ENCODE measurements around the gene IL6R.

The IL6R gene

DNA sequence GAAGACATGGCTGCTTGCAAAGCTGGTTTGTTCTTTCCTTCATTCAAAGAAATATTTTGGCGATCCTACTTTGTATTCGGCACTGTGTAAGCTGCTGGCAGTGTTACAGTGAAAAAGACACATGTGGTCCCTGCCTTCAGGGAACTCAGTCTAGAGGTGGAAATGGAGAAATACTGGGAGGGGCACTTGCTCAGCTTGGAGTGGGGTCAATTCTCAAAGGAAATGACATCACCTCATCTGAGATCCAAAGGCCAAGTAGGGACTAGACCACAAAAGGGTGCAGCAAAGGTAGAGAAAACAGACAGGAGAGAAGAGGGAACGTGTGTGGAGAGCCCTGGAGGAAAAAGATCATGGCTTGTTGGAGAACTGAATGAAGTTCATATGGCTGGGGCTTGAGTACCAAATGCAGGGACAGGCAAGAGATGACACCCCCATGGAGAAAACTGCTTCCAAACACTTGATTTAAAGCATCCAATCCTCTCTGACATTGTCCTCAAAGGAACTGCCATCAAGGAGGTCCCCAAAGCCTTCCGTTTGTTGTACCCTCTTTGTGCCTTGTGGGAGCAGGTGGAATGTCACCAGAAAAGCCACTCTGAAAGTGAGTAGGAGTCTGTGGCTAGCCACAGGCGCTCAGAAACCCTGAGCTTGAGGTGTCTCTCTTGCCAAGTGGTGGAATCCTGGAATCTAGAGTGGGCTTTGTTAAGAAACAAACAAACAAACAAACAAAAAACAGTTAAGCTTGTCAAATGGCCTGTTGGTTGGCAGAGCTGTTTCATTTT, 48.6 kb downstream of the IL6R start:
- DNase-seq = no peak

DNA sequence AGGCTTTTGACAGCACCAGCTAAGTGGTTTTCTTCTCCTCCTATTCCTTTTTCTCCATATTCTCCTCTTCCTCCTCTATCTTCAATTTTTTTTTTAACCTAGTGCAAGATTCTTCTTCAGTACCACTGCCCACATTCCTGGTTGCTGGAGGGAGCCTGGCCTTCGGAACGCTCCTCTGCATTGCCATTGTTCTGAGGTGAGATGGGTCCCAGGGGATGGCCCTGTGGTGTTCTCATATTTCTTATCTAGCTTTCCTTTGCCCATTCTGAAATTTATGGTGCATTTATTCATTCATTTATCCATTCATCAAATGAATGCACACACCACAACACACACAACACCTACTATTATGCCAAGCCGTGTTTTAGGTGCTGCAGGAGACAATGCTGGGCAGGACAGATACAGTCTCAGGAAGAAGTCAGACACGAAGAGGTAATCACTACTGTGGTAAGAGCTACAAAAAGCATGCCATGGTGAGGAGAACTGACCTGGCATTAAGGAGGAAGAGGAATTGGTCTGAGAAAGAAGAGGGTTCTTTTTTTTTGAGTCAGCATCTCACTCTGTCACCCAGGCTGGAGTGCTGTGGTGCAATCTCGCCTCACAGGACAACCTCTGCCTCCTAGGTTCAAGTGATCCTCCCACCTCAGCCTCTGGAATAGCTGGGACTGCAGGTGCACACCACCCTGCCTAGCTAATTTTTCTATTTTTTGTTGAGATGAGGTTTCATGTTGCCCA, 49.4 kb downstream of the IL6R start:
- peak in 1 of 2 experiments; percentile 13 for DNase-seq

DNA sequence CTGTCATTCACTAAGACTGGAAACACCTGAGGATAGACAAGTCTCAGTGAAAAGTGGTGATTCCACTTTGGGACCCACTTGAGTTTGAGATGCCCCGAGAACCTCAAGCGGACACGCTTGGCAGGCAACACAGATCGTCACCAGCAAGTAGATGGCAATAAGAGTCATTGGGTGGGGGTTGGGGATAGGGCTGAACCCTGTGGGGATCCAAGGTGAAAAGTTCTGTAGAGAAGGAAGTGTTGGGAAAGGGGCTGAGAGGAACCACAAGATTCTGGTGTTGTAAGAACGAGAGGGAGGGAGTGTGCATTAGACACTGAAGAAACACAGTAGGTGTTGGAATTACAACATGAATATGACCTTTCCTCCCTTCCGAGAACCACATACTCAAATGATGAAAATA, 51.5 kb downstream of the IL6R start:
- no peak for DNase-seq

DNA sequence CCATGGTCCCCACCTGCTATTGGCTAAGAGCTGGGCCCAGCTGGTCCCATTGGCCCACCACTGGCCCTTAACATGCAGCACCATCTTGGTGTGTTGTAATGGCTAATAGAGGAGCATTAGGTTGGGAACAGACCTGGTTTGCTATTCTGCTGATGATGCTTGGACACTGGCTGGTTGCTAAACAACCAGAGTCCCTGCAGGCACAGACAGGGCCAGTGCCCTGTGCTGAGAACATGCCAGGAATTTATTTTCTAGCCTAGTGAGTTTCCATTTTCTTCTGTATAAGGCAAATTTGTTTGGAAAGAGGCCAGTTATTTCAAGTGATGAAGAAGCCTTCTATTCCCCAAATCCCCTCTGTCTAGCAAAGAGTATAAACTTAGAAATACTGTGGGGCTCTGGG, 53.9 kb downstream of the IL6R start:
- DNase-seq = no peak

DNA sequence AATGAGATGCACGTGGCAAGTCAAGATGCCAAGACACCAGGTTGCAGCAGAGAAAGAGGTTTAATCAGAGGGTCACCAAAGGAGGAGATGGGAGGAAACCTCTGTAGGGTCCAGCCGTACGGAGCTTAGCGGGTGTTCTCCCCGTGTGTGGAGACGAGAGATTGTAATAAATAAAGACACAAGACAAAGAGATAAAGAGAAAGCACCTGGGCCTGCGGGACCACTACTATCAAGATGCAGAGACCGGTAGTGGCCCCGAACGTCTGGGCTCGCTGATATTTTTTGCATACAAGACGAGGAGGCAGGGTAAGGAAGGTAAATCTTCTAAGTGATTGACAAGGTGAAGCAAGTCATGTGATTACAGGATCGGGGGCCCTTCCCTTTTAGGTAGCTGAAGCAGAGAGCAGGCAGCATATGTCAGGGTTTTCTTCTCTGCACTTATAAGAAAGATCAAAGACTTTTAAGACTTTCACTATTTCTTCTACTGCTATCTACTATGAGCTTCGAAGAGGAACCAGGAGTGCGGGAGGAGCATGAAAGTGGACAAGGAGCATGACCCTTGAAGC, 55.6 kb downstream of the IL6R start:
- DNase-seq = no peak

DNA sequence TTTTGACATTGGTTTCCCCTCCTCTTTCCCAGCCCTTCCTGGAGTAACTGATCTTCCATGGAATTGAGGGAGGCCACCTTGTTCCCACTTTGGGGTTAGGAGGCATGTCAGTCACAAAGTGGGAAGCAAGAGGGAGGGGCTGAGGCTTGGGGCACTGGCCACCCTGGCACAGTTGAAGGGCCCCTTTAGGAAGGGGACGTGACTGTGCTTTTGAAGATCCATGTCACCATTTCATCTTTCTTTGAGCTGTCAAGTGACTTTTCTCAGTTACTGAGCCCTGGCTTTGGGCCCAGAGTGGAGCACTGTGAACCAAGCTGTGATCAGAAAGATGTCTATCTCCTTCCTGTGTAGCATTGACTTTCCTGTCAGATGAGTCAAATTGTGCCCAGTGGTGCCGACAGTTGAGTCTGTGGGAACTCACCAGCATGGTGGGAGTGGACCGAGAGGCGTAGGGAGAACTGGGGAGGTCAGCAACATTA, 58.4 kb downstream of the IL6R start:
- no peak for DNase-seq

DNA sequence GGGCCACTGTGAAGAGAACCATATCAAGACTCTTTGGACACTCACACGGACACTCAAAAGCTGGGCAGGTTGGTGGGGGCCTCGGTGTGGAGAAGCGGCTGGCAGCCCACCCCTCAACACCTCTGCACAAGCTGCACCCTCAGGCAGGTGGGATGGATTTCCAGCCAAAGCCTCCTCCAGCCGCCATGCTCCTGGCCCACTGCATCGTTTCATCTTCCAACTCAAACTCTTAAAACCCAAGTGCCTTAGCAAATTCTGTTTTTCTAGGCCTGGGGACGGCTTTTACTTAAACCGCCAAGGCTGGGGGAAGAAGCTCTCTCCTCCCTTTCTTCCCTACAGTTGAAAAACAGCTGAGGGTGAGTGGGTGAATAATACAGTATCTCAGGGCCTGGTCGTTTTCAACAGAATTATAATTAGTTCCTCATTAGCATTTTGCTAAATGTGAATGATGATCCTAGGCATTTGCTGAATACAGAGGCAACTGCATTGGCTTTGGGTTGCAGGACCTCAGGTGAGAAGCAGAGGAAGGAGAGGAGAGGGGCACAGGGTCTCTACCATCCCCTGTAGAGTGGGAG, 60.6 kb downstream of the IL6R start:
- DNase-seq = no peak

DNA sequence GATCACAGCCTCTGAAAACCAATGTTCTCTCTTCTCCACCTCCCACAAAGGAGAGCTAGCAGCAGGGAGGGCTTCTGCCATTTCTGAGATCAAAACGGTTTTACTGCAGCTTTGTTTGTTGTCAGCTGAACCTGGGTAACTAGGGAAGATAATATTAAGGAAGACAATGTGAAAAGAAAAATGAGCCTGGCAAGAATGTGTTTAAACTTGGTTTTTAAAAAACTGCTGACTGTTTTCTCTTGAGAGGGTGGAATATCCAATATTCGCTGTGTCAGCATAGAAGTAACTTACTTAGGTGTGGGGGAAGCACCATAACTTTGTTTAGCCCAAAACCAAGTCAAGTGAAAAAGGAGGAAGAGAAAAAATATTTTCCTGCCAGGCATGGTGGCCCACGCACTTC, 61.1 kb downstream of the IL6R start:
- no peak for DNase-seq

DNA sequence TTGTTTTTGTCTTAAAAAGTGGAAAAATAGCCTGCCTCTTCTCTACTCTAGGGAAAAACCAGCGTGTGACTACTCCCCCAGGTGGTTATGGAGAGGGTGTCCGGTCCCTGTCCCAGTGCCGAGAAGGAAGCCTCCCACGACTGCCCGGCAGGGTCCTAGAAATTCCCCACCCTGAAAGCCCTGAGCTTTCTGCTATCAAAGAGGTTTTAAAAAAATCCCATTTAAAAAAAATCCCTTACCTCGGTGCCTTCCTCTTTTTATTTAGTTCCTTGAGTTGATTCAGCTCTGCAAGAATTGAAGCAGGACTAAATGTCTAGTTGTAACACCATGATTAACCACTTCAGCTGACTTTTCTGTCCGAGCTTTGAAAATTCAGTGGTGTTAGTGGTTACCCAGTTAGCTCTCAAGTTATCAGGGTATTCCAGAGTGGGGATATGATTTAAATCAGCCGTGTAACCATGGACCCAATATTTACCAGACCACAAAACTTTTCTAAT, 61.8 kb downstream of the IL6R start:
- DNase-seq = no peak

DNA sequence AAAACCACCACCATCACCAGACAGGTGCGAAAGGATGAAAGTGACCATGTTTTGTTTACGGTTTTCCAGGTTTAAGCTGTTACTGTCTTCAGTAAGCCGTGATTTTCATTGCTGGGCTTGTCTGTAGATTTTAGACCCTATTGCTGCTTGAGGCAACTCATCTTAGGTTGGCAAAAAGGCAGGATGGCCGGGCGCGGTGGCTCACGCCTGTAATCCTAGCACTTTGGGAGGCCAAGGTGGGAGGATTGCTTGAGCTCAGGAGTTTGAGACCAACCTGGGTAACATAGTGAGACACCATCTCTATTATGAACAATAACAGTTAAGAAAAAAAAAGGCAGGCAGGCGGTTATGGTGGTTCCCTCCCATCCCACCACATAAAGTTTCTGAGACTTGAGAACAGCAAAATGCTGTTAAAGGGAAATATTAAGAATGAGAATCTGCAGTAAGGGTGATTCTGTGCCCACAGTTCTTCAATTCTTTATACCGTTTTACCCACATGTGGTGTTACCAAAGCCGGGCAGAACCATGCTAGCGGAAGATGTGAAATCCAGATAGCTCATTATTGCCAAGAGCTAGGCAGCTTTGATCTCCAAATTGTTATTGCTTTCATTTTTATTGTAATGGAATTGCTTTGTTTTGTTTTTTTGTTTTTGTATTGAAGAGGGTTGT, 62.4 kb downstream of the IL6R start:
- no peak for DNase-seq

DNA sequence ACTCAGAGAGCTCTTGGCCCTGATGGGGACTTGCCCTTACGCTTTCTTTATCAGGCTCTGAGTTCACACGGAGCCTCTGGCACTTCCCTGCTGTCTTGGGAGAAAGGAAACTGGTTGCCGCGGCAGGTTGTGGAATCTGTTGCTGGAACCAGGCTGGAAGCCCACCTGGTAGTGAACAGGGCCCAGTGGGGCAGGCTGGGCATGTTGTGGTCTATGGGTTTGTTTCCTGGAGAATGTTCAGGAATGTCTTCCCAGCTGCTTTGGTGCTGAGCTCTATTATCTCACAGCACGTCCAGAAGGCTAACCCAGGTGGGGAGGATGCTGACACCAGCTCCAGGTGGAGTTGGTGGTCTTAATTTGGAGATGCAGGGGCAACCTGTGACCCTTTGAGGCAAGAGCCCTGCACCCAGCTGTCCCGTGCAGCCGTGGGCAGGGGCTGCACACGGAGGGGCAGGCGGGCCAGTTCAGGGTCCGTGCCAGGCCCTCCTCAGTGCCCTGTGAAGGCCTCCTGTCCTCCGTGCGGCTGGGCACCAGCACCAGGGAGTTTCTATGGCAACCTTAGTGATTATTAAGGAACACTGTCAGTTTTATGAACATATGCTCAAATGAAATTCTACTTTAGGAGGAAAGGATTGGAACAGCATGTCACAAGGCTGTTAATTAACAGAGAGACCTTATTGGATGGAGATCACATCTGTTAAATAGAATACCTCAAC, 63.5 kb downstream of the IL6R start:
- DNase-seq = no peak

DNA sequence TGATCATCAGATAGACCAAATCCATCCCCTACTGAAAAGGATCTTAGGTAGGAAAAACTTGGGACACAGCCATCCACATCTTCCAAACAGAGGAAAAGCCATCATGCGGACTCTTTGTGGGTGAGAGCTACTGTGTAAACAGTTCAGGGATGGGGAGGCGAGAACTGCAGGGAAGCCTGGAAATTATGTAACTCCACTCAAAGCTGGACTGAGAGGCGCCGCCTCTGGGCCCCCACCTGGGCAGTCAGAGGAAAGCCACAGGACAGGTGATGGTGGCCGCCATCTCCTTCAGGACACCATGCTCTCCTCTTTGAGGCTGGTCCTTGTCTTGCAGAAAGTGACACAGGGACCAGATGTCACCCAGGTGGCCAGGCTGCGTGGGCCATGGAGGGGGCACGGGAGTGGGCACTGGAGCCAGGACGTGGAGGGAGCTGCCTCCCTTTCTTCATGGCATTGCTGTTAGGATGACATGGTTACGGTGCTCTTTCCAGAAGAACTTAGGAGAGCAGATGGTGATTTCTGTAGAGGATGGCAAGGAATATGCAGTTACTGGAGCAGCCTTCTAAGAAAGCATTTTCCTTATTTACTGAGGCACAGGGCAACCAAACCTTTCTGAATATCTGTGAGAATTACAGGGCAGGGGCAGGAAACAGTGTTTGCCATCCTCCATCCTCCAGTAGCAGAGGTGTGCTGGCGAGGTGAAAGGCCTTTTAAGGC, 64.9 kb downstream of the IL6R start:
- no peak for DNase-seq

DNA sequence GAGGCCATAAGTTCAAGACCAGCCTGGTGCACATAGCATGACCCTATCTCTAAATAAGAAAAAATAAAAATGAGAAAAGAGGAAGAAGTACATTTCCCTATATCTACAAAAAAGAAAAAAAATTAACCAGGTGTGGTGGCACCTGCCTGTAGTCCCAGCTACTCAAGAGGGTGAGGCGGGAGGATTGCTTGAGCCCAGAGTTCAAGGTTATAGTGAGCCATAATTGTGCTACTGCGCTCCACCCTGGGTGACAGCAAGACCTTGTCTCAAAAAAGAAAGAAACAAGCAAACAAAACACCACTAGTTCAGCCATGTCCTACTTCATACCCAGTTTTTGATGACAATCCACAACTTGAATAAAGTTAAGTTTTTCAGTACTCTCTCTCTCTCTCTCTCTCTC, 66.2 kb downstream of the IL6R start:
- DNase-seq = no peak

DNA sequence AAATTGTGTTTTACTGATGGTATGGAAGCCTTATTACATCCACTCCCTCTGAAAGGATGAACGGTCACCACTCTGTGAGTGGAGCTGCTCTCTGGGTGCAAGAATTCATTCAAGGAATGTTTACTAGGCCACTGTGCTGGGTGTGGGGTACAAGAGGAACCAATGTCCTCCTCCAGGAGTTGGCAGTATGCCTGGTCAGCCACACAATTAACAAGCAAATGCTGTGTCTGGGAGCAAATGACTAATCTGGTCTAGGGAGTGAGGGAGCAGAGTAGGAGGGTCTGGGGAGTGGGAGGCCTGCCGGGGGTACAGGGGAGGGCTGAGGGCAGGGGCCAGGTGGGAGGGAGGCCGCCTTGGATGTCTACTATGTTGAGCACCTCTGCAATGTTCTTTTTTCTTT, 69.7 kb downstream of the IL6R start:
- DNase-seq = no peak

DNA sequence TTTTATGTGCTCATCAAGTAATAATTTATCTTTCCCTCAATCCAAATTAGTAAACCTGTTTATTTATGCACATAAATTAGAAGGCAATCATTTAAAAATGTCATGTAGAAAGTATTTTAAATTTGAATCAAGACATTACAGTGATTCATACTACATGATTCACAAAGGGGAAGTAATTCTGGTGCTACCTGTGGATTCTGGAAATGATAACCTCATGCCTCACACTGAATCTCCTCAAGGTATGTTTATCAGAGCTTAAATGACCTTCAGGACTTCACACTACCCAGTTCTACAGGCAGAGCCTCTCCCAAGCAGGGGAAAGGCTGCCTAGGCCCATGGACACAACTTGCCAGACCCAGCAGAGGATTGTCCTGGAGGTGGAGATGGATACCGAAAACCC, 71.6 kb downstream of the IL6R start:
- DNase-seq = no peak

DNA sequence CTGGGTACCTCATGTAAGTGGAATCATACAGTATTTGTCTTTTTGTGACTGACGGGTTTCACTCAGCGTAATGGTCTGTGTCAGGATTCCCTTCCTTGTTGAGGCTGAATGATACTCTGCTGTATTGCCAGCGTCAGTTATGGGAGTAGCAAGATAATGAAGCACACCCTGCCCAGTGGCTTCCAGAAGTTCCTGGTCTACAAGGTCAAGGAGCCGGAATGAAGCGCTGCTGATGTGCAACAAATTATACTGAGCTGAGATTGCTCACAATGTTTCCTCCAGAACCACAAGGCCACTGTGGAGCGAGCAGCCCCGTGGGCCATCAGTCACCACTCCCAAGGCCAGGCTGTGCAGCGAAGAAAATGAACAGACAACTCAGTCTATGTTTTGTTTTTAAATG, 72.9 kb downstream of the IL6R start:
- DNase-seq = no peak

DNA sequence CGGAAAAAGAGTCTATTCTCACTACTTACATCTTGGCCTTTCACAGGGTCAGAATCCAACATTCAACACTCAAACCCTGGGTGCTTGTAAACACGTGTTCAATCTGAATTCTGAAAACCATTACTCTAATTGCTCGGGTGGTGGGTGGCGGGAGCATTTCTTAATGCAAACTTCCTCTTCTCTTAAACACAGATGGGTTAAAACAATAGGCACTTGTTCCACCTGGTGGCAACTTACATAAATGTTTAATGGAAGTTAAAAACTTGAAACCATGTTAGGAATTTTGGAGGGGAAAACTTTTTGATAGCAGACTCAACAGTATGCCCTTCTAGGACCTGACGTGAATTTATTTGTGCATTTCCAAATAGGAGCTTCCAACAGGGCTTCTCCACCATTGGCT, 73.5 kb downstream of the IL6R start:
- DNase-seq = no peak

DNA sequence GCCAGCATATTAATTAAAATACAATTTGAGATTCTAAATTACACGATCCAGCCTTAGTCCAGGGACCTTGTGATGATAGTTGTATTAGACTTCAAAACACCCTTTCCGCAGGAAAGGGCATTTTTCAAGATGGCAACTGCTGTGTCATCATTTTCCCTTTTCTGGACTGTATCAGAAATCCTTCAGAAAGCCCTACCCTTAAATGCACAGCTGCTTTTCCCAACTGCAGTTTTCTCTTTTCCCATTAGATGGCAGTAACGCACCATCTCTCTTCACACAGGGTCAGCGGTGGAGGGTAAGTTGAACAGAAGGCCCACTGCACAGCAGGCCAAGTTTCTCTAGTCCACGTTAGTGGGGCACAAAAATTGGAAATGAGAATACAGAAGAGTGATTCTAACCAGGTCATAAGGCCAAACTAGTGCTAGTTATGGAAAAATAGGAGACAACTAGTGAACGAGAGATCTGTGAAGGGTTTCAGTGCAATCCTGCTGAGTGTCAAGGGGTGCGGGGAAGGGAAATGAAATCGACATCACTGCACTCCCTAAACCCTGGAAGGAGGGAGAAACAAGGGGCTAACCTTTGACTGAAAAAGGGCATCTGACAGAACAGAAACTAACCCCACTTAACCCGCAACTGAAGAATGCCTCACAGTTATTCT, 74.8 kb downstream of the IL6R start:
- peak; percentile 60 to 67 for DNase-seq

DNA sequence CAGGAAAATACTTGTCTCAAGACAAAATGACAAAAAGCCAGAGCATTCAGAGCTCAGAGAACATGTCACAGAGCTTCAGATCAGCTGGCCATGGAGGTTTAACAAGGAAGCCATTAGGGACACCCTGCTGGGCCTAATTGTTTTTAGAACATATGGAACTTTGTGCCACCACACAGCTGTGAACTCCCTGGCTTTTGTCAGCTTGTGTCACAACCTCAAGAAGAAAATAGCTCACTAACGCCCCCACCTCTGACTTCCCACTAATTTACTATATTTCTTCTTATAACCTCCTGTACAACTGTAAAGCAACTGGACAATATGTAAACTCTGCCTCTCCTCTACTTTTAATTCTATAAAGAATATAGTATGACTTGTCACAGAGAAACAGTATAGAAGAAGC, 75.9 kb downstream of the IL6R start:
- DNase-seq = no peak

DNA sequence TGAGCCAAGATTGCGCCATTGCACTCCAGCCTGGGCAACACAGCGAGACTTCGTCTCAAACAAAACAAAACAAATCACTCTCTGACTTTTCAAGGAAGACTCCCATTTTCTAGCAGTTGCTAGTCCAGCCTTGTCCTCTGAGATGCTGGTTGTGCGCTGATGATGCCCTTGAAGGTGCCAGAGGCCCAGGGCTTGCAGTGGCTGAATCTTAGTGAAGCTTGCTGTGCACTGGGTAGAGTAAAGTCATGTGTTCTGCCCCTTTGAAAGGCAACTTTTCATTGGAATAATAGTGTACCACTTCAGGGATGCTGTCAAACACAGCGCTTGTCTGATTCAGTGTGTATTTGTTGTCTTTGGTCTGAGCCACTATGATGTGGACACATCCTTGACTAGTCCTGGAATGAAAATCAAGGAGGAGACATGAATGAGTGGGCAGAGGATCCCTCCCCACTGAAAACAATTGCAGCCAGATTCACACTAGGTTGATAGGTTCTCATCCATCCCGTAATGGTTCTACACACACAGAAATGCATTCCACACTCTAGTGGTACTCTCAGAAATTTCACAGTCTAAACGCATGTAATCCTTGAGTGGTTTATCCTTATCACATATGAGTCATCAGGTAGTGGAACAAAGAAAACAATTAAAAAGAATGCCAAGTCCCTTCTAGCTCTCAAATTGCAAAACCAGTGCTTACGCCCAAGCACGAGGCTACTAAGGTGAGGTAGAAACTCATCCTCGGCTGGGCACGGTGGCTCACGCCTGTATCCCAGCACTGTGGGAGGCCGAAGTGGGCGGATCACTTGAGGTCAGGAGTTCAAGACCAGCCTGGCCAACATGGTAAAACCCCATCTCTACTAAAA, 79.0 kb downstream of the IL6R start:
- DNase-seq = no peak

Data from NCI-H1930 (cell line).